GM19452 (cell line): ENCODE results near the gene SPR.

ENCODE experiments used
- ATAC-seq: cut with Tn5 transposase; IDR thresholded peaks from one replicate; pipeline ENCODE4 v1.9.1; 2021; ENCODE audit not compliant: unreplicated experiment

SPR gene

GRCh38 chr2:72929010-72929409, 41.8 kb downstream of the SPR start:
- no peak for ATAC-seq

GRCh38 chr2:72931280-72931910, 44.2 kb downstream of the SPR start:
- ATAC-seq, result no peak

DNA sequence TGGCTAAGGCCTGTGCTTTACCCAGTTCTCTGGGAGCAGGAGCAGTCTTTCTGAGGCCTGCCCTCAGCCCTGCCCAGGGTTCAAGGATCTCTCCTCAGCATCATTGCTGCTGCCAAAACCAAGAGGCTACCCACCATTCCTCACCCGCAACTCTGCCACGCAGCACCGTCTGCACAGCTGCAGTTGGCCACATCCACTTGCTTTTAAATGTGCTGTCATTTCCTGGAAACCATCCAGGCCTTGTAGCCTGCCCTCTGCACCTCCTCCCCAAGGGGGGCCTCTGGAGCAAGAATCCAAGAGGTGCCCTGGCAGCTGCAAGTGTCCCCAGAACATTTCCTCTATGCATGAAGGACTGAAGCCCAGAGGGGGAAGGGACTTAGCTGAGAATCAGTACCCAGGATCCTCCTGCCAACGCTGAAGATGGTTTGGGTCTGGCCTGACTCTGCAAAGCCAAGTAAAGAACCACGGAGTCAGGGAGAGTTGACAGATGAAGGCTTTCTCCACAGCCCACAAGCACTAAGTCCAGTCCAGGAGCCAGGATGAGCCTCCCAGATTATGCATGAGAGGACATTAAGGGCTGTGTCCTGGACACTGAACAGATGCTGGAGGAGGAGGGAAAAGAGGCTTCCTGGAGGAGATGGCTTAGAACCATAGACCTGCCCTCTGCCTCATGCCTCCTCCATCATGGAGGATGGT, 45.0 kb downstream of the SPR start:
- ATAC-seq, result no peak

DNA sequence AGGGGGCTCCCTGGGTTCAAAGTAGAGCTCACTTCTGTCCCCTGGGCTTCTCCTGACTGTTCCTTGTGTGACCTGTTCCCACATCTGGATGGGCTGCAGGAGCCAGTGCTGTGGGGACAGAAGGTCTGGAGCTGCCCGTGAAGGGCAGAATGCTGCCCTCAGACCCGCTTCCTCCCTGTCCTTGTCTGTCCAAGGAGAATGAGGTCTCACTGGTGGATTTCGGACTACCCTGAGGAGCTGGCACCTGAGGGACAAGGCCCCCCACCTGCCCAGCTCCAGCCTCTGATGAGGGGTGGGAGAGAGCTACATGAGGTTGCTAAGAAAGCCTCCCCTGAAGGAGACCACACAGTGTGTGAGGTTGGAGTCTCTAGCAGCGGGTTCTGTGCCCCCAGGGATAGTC, 45.6 kb downstream of the SPR start:
- ATAC-seq, result no peak

- no peak for ATAC-seq
Observed at GRCh38 chr2:72933207-72933606, 46.0 kb downstream of the SPR start.

- ATAC-seq, result no peak
Observed at GRCh38 chr2:72933646-72934151, 46.5 kb downstream of the SPR start.

DNA sequence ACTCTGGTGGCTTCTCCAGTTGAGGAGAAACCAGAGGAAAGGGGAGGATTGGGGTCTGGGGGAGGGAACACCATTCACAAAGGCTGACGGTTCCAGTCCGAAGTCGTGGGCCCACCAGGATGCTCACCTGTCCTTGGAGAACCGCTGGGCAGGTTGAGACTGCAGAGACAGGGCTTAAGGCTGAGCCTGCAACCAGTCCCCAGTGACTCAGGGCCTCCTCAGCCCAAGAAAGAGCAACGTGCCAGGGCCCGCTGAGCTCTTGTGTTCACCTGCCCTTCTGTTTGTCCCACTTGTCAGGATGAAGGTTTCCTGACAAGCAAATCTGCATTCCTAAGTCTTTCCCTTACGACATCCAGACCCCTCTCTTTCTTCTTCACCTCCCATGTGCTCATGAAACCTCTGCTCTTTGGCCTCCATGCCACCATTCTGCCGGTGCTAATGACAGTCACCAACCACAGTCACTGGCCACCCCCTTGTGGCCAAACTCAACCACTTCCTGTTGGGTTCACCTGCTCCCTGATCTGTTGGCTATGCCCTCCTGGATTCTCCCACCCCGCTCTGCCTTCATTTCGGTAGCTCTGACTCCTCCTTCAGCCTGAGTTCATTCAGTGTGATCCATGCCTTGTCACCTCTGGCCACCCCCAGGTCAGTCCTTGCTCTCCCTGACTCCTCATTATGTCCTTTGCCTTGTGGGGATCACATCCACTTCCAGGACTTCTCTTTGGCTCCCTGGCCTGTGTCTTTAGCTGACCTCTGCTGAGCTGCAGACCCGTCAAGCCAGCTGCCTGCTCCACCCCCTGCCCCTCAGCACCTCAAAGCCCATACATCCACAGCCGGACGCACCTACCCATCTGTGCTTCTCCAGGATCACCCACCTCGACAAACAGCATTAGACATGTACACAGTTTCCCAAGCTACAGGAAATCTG, 47.7 kb downstream of the SPR start:
- no peak for ATAC-seq

DNA sequence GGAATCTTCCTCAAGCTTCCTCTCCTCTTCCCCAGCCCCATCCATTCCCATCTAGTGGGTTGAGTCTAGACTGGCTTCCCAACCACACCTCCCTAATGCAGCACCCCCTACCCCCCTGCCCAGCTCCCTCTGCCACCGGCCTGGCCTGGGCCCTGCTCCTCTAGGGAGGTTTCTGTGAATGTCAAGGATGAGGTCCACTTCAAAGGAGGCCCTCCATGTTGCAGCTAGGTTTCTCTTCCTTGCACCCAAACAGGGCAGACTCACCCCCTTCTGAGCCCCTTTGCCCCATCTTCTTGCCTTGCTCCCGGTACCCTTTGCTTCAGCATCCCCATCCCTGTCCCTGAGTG, 48.4 kb downstream of the SPR start:
- ATAC-seq, result no peak

- no peak for ATAC-seq
Observed at GRCh38 chr2:72936660-72937355, 49.6 kb downstream of the SPR start.

GRCh38 chr2:72937356-72937669, 50.1 kb downstream of the SPR start:
- ATAC-seq, result no peak

GRCh38 chr2:72938455-72938854, 51.2 kb downstream of the SPR start:
- no peak for ATAC-seq

GRCh38 chr2:72940361-72940760, 53.2 kb downstream of the SPR start:
- ATAC-seq, result no peak

DNA sequence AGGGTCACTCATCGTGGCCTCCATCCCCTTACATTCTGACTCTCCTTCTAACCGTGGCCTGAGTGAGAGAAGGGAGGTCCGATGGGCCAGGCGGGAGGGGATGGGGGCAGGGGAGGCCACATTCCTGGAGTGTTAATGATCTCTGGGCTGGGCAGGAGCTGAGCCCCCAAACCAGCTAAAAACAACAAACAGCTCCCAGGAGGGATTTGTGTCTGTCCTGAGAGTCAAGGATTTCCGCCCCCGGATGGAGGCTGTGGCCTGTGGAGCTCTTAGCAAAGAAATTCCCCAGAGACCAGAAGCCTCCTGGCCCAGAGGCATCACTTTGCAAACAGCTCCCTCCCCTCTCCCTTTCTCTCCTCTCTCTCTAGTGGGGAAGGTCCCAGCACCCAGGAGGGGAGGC, 53.6 kb downstream of the SPR start:
- no peak for ATAC-seq
